ENCODE results near the gene CCL15.

- TF ChIP-seq CTCF (IDR thresholded peaks at IDR 0.05) (no peak), POLR2A (IDR thresholded peaks at IDR 0.05) (no peak)
Observed at GRCh38 chr17:35969558-35970380, 31.6 kb downstream of the CCL15 start.
